SKM-1 treated with dmso at 0.1 percent for 144 hours (cell line): ENCODE measurements around the gene IL13.
"Not testable (repeated sequence)": the region's sequence is repeated elsewhere in the genome, so short reads cannot be mapped to it uniquely, and the experiment has no call there.

ENCODE experiments used
- DNase-seq: peaks from one replicate; lab custom pipeline; 2025; ENCODE audit not compliant: unreplicated experiment; lab: John Stamatoyannopoulos, UW

IL13 gene

GRCh38 chr5:132688536-132689339 lies 30.8 kb downstream of the IL13 start:
- DNase-seq, result no peak

DNA sequence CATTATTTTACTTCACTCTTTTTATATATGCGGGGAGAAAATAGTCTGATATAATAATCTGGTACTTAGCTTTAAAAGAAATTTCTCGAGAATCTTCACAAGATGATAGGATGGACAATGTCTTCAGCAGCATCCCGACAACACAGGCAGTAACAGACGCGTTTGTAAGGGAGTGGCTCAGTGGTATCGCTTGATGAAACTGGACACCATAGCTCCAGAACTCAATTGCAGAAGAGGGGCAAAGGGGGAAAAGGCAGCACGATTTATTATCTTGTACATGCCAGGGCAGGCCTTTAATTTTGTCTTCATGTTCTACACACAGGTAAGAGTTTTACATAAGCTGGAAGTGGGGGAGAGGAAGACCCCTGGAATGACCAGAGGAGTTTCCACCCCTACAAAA lies 31.5 kb downstream of the IL13 start:
- DNase-seq, result no peak

DNA sequence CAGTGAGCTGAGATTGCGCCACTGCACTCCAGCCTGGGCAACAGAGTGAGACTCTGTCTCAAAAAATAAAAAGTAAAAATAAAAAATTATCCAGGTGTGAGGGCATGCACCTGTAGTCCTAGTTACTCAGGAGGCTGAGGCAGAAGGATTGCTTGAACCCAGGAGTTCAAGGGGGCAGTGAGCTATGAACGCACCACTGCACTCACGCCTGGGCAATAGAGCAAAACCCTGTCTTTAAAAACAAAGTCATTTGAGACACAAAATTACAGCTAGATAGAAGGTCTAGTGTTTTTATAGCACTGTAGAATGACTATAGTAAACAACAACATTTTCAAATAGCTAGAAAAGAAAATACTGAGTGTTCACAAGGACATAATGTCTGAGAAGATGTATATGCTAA lies 32.2 kb downstream of the IL13 start:
- no peak for DNase-seq

DNA sequence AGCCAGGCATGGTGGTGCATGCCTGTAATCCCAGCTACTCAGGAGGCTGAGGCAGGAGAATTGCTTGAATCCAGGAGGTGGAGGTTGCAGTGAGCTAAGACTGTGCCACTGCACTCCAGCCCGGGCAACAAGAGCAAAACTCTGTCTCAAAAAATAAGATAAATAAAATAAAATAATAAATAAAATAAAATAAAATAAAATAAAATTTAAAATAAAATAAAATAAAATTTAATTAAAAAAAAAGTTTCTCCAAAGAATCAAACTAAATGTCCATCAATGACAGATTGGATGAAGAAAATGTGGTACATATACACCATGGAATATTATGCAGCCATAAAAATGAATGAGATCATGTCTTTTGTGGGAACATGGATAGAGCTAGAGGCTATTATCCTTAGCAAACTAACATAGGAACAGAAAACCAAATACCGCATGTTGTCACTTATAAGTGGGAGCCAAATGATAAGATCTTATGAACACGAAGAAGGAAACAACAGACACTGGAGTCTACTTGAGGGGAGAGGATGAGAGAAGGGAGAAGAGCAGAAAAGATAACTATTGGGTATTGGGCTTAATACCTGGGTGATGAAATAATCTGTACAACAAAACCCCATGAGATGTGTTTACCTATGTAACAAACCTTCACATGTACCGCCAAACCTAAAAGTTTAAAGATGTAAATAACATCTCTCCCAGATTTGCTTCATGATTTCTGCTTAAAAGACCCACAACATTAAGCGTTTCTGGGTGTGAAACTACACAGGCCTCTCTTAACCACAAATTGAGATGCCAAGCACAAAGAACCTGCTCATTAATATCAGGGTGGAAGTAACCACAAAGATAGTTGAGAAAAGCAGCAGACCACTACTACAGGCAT lies 34.0 kb downstream of the IL13 start:
- DNase-seq, result not testable (repeated sequence)

DNA sequence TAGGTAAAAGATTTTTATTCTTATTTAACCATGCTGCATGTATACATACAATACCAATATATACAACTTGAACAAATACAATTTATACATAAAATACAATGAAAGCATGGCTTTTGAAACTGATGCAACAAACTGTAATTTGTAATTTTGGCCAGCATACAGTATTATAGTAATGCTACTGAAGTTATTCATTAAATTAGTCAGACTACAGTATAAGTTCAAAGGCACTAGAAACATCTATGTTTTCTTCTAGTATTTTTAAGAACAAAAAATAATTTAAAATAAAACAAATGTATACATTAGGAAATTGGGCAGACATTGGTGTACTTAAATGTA lies 34.6 kb downstream of the IL13 start:
- DNase-seq, result no peak

DNA sequence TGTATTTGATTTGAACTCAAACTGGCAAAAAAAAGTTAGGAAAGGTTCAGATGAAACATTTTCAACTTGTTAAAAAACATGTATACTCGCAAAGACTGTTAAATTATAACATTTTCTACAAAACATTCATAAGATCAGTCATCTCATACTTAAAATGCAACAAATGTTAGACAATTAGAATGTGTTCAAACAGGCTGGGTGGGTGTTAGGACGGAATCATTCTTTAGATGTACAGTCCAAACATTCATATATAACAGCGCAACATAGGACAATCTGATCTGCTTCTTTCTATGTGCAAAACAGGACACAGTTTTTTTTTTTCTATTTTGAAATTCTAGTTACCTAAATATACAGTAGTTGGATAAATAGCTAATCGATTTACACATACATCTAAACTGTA lies 38.0 kb downstream of the IL13 start:
- no peak for DNase-seq

GRCh38 chr5:132704875-132705274 lies 46.9 kb downstream of the IL13 start:
- no peak for DNase-seq

GRCh38 chr5:132708645-132709044 lies 50.7 kb downstream of the IL13 start:
- DNase-seq, result no peak
